Posterior vena cava (tissue), 2 donors: Measurements from ENCODE around the gene CFAP70. TPM values are rescaled to one million over a fixed set of nuclear protein-coding genes. Genes with fewer than 3 reads are reported as not detected.

Experiments
- DNase-seq: peaks from one replicate; pipeline ENCODE4 v3.0.0-alpha.2; 2020; ENCODE audit warnings: low spot score
- intact Hi-C, 2 donors: fragments of 100-400 bp; cut with DNase I; formaldehyde crosslinking; loops; one replicate each; pipeline versions ENCODE4 v1.14.1 to v1.14.2; 2022 to 2023
- total RNA-seq, 2 donors: library from RNA; stranded (reverse); fragmentation: NEBNext Ultra II Directional; extraction: Animal tissue kit (Norgen Biotek cat#: 25700); gene quantifications; one replicate each; pipeline ENCODE4 v1.2.1, GENCODE V29; 2021
- donor health status: DM: yes; HTN: yes; CAD: no.
- donor health status: DM: yes; HTN: yes; CAD: no.

Gene CFAP70
- total RNA-seq, 2 donors from 2014 or later, result 0.76 to 1.6 TPM

DNA sequence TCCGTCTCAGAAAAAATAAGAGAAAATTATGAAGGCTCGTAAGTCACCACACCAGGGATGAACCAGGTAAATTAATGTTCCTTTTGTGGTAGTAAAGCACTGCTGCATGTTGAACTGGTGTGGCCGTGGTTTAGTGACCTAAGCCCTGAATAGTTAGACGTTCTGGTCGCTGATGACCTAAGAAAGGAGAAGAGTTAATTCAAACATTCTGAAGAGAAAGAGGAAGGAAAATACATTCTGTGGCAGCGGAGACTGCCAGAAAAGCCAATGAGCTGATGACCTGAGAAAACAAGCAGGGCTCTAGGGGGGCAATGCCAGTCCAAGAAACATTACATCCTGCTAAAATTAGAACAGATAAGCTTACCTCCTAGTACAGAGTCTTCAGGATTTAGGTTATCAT lies 129.1 kb downstream of the CFAP70 start:
- DNase-seq, result no peak
- intact Hi-C loops, result no loop called here

DNA sequence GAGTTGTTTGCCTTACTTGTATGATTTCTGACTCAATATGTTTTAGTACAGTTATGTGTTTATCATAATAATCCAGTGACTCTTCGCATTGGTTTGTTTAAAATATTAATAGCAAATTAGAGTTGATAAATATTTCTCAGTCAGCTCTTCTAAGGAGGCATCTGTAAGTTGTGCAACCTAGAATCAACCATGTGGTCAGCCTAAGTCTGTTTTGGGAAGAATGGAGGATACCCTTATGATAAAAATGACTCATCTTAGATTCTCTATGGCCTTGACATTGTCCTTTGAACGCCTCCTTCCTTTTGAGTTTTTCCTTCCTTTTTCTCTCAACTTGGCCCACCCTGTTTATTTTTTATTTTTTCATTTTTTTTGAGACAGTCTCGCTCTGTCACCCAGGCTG lies 130.4 kb downstream of the CFAP70 start:
- intact Hi-C loops, result no loop called here
- DNase-seq, result no peak

DNA sequence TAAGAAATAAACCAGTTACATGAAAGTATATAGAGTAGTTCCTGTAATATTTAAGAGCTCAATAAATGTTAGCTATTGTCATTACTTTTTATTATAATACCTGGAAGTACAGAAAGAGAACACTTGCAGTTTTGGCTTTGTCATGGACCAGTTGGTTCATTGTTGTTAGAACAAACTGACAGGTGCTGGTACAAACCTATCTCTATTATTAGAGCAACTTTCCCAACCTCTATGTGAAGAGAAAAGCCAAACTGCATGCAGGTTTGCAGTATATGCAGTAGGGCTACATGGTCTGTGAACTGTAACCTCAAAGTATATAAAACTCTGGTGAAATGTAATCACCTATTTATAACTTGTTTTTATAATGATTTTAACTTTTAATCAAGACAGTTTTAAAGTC lies 132.0 kb downstream of the CFAP70 start:
- intact Hi-C loops, result no loop called here
- DNase-seq, result no peak

DNA sequence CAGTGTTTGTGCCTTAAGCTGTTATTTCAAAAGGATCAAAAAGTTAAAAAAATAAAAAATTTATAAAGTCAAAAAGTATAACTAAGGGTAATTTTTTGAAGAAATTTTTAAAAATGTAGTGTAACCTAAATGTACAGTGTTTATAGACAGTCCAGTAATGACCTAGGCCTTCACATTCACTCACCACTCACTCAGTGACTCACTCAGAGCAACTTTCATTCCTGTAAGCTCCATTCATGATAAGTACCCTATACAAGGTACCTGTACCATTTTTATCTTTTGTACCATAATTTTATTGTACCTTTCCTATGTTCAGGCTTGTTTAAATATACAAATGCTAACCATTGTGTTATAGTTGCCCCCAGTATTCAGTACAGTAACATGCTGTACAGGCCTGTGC lies 133.1 kb downstream of the CFAP70 start:
- DNase-seq, result no peak

DNA sequence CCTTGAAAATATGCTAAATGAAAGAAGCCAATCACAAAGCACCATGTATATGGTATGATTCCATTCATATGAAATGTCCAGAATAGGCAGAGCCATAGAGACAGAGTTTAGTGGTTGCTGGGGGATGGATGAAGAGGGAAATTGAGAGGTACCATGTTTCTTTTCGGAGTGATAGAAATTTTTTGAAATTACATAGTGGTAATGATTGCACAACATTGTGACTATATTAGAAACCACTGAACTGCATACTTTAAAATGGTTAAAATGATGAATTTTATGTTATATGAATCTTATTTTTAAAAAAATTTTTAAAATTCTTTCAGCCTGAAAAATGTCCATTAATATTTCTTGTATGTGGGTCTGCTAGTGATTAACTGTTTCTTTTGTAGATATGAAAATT lies 137.7 kb downstream of the CFAP70 start:
- DNase-seq, result no peak
- intact Hi-C loops, result no loop called here

More for the DNA sequence above, 133.1 kb downstream of the CFAP70 start:
- intact Hi-C loops, result no loop called here

DNA sequence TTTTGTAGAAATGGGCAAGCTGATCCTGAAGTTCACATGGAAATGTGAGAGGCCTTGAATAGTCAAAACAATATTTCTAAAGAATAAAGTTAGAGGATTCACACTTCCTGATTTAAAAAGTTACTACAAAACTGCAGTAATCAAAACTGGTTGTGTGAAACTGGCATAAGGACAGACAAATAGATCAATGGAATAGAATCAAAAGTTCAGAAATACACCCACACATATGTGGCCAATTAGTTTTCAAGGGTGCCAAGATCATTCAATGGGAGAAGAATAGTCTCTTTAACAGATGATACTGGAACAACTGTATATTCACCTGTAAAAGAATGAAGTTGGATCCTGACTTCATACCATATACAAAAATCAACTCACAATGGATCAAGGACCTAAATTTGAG lies 139.3 kb downstream of the CFAP70 start:
- intact Hi-C loops, result no loop called here
- DNase-seq, result no peak

DNA sequence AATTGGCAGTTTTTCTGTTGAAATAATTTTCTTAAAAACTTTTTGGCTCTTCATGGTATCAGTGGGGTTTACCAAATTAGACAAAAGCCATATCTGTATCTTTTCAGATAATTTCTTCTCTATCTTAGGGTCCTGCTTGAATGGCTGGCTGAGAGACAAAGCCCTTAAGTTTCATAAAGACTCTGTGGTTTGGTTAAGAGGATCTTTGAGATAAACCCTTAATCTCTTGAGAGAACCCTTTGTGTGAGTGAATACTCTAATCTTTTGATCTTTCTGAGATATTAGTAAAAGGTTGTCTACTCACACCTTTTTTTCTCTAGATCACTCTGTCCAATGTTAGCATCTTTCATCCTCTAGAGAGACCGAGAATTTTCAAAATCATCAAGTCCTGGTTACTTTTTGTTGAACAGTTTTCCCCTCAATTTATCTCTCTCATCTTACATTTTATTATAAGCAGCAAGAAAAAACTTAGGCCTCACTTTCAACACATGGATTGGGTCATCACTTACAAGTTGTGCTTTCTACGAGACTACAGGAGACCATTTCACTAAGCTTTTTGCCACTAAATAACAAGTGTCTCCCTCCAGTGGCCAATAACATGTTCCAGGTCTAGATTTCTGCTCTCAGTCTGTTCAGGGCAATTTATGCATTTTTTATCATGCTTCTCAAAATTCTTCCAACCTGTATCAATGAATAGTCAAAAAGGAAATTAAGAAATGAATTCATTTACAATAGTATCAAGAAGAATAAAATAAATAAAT lies 140.1 kb downstream of the CFAP70 start:
- DNase-seq, result no peak
- intact Hi-C loops, result no loop called here

DNA sequence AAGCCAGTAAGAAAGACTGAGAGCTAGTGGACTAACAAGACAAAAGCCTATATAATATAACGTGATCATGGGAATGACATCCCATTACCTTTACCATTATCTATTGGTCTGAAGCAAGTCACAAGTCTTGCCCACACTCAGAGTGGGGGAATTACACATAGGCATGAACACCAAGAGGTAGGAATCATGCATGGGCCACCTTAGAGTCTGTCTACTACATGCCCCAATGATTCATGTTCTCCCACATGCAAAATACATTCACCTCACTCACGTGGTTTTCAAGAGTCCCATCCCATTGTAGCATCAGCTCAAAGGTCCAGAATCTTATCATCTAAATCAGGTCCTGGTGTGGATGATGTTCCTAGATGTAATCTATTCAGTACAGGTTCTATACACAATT lies 141.0 kb downstream of the CFAP70 start:
- intact Hi-C loops, result no loop called here

DNA sequence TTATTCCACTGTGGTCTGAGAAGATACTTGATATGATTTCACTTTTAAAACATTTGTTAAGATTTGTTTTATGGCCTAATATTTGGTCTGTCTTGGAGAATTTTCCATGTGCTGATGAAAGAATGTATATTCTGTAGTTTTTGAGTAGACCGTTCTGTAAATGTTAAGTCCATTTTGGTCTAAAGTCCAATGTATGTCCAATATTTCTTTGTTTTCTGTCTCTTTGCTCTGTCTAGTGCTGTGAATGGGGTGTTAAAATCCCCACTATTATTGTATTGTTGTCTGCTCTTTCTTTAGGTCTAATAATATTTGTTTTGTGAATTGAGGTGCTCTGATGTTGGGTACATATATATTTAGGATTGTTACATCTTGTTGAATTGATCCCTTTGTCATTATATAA lies 142.9 kb downstream of the CFAP70 start:
- intact Hi-C loops, result no loop called here
- no peak for DNase-seq

More for the DNA sequence above, 141.0 kb downstream of the CFAP70 start:
- no peak for DNase-seq

DNA sequence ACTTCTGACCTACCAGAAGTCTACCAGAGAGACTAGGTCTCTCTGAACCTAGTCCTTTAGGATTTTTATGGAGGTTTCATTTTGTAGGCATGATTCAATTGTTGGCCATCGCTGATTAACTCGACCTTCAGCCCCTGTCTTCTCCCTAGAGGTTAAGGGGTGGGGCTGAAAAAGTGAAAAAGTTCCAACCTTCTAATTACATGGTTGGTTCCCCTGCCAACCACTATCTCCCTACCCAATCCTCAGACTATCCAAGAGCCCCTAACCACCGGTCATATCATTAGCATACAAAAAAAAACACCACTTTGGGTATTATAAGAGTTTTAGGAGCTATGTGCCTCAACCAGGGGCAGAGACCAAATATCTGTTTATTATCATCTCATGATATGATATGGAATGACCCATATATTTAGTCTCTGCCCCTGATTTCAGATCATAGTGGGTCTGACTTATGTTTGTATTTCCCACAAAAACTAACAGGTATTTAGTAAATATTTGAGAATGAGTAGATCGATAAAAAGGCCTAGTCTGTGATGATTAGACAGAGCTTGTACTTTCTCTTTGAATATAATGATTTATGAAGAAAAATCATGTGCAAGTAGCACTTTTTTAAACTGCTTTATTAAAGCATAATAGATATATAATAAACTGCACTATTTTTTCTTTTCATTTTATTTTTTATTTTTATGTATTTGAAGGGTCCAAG lies 147.4 kb downstream of the CFAP70 start:
- no peak for DNase-seq
- intact Hi-C loops, result no loop called here

DNA sequence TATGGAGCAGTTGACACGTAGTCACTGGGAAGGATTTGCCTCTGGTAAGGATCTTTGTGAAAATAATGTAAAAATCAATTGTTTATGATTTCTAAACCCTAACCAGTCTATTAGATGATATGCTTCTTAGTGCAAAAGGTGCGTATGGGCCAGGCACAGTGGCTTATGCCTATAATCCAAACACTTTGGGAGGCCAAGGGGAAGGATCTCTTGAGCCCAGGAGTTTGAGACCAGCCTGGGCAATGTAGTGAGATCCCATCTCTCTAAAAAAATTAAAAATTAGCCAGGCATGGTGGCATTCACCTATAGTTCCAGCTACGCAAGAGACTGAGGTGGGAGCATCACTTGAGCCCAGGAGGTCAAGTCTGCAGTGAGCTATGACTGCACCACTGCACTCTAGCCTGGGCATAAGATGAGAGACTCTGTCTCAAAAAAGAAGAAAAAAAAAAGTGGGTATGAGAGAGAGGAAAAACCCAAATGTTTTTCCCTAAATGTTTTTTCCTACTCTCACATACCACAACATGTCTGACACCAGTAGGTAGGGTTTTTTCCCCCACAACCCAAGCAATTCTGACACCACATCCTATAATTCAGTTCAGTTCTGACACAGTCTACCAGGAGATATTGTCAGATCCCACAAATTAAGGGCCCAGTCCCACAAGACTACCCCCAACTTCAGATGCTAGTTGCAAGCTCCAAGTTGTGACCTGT lies 148.1 kb downstream of the CFAP70 start:
- intact Hi-C loops, result no loop called here

DNA sequence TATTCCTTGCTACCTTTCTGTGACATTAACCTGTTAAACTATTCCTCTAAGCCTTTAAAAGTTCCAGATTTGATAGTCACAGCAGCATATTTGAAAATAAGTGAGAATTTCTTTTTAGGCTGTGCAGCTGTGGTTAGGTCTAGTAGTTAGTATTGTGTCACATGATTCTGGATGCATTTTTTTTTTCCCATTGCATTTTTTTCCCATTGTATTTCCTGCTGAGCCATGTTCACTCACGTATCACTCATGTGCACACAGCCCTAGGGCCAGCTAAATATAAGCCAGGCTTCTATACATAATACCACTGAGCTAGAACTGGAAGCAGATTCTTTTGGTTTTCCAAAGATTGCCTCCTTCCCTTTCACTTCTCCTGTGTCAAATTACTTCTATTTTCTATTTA lies 149.0 kb downstream of the CFAP70 start:
- intact Hi-C loops, result no loop called here
- no peak for DNase-seq

More for the DNA sequence above, 148.1 kb downstream of the CFAP70 start:
- no peak for DNase-seq

DNA sequence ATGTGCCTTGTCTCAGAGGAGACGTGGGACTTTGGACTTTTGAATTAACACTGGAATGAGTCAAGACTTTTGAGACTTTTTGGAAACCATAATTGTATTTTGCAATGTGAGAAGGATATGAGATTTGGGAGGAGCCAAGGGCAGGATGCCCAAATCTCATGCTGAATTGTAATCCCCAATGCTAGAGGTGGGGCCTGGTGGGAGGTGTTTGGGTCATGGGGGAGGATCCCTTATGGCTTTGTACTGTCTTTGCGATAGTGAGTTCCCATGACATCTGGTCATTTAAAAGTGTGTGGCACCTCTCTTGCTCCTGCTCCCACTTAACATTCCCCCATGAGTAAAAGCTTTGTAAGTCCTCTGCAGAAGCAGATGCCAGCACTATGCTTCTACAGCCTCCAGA lies 150.8 kb downstream of the CFAP70 start:
- no peak for DNase-seq
- intact Hi-C loops, result no loop called here

DNA sequence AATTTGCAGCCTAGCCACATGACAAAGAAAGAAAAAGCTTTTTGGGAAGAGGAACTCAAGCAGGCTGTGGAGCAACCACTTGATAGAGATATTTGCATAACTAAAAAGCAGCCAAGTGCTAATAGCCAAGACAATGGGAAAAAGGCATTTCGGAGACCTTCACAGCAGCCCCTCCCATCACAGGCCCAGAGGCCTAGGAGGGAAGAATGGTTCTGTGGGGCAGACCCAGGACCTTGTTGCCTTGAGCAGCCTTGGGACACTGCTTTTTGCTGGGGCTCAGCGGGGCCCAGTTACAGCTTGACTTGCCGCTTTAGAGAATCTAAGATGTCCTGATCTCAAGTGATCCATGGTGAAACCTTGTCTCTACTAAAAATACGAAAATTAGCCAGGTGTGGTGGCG lies 152.3 kb downstream of the CFAP70 start:
- intact Hi-C loops, result no loop called here
- no peak for DNase-seq

DNA sequence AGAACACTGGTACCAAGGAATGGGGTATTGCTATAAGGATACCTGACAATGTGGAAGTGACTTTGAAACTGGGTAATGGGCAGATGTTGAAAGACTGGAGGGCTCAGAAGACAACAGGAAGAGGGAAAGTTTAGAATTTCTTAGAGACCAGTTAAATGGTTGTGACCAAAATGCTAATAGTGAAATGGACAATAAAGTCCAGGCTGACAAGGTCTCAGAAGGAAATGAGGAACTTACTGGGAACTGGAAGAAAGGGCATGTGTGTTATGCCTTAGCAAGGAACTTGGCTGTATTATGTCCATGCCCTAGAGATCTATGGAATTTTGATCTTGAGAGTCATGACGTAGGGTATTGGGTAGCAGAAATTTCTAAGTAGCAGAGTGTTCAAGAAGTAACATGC lies 152.8 kb downstream of the CFAP70 start:
- intact Hi-C loops, result no loop called here
- no peak for DNase-seq

DNA sequence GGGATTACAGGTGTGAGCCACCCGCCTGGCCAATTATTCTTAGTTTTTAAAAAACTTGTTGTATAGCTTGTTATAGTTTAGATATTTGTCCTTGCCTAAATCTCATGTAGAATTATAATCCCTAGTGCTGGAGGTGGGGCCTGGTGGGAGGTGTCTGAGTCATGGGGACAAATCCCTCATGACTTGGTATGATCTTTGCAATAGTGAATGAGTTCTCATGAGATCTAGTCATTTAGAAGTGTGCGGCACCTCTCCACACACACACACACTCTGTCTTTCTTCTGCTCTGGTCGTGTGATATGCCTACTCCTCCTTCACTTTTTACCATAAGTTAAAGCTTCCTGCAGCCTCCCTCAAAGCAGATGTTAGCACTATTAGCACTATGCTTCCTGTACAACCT lies 153.6 kb downstream of the CFAP70 start:
- intact Hi-C loops, result no loop called here

More for the DNA sequence above, 153.6 kb downstream of the CFAP70 start:
- no peak for DNase-seq
